Stimulated activated CD8-positive, alpha-beta memory T cell treated with anti-CD3 and anti-CD28 coated beads, Interleukin-4, amount 100 ng/mL, for 48 hours (primary cell): ENCODE measurements around the gene TBCD.

ENCODE experiments used
- DNase-seq: peaks from one replicate; pipeline ENCODE4 v3.0.0-alpha.2; 2020

The TBCD gene

DNA sequence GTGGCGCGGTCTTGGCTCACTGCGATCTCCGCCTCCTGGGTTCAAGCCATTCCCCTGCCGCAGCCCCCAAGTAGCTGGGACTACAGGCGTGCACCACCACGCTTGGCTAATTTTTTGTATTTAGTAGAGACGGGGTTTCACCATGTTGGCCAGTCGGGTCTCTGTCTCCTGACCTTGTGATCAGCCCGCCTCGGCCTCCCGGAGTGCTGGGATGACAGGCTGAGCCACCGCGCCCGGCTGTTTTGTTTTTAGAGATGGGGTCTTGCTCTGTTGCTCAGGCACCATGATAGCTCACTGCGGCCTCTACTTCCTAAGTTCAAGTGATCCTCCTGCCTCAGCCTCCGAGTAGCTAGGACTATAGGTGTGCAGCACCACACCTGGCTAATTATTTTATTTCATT is 60.7 kb downstream of the TBCD start:
- no peak for DNase-seq

DNA sequence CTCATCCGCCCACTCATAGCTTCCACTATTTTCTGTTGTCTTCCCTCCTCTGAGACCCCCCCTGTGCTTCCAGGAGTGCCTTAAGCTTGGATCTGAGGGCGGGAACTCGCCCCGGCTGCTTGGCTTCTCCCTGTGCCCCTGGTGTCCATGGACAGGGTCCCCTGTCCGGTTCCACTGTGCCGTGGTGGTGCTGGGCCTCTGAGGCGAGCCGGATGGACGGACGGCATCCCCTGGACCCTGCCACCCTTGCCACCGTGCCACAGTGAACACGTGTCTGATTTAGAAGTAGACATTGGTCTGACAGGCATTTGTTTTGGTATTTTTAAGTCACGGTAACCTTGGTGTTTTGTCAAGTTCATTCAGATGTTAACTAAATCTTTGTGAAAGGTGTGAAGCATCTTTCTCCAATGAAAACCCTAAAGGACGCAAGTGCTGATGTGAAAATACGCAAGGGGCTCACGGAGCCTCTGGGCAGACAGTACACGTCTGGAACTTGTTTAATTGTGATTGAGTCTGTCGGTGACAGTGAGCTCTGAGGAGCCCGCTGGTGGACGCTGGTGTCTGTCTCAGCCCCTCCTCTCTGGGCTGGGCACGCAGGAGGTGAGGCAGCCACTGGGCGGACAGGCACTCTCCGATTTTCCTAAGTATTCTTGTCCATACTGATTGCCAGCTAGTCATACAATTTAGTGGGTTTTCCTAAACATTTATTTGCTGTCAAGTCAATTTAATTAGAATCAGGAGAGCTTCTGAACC is 61.6 kb downstream of the TBCD start:
- no peak for DNase-seq

DNA sequence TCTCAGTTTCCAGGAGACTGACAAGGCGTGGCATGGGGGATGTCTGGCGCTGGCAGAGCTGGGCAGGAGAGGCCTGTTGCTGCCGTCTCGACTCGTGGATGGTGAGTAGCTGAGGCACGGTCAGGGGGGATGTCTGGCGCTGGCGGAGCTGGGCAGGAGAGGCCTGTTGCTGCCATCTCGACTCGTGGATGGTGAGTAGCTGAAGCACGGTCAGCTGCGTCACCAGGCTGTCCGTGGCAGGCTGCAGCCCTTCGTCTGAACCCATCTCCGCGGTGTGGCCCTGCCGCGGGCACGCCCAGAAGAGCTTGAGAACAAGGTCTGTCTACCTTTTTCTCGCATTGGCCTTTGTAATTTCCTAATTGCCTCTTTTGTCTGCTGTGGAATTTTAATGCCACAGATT is 63.0 kb downstream of the TBCD start:
- no peak for DNase-seq

DNA sequence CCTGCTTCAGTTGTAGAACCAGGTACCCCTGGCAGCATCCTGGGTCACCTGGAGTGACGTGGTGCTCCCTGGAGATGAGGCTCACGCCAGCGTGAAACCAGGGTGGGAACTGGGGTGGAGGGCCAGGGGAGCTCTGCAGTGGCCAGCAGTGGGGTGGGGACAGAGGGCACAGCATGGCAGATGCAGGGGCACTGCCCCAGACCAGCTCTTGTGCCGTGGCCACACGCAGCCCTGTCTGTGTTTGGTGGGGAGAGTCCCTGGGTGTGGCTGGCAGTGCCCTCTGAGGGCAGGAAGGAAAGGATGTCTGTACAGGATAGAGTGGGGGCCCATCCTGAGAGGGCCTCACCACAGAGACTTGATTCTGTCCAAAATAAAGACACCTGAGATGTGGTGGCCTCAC is 63.5 kb downstream of the TBCD start:
- DNase-seq, result no peak

DNA sequence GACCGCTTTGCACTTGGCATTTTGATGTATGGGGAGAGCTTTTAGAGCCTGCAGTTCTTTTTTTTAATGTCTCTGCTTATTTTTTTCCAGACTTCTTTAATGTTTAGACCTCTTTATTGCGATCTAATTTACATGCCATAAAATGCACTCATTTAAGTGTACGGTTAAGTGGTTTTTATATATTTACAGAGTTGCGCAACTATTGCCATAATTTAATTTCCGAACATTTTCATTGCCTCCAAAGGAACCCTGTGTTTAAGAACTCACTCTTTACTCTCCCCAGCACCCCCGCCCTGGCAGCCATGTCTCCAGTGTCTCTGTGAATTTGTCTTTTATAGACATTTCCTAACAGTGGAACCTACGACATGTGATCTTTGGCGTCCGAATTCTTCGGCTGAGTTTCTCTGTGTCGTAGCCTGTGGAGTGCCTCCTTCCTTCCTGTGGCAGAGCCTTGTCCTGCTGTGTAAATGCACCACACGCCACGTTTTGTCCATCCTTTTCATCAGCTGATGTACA is 64.0 kb downstream of the TBCD start:
- no peak for DNase-seq

DNA sequence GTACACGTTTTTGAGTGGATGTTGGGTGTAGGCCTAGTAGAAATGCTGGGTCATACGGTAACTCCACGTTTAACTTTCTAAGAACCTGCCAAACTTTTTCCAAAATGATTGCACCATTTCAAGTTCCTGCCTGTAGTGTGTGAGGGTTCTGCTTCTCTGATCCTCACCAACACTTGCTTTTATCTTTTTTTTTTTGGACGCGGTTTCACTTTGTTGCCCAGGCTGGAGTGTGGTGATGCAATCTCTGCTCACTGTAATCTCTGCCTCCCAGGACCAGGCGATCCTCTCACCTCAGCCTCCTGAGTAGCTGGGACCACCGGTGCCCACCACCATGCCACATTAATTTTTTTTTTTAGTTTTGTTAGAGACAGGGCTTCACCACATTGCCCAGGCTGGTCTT is 64.5 kb downstream of the TBCD start:
- no peak for DNase-seq

DNA sequence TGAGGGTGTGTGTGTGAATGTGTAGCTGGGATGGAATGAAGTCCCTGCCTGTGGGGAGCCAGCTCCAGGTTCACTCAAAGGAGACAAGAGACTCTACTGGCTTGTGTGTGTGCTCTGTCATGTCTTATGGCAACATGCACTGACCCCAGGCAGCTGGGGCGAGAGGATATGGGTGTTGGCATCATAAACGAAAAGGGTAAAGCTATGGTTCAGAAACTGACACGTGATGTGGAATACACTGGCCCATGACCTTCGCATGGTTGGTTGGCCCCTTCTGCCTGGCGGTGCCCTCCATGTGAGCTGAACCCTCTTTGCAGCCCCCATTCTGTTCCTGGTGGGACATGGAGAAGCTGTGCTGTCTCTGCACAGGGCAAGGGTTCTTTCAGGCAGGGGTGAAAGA is 66.1 kb downstream of the TBCD start:
- DNase-seq, result no peak

DNA sequence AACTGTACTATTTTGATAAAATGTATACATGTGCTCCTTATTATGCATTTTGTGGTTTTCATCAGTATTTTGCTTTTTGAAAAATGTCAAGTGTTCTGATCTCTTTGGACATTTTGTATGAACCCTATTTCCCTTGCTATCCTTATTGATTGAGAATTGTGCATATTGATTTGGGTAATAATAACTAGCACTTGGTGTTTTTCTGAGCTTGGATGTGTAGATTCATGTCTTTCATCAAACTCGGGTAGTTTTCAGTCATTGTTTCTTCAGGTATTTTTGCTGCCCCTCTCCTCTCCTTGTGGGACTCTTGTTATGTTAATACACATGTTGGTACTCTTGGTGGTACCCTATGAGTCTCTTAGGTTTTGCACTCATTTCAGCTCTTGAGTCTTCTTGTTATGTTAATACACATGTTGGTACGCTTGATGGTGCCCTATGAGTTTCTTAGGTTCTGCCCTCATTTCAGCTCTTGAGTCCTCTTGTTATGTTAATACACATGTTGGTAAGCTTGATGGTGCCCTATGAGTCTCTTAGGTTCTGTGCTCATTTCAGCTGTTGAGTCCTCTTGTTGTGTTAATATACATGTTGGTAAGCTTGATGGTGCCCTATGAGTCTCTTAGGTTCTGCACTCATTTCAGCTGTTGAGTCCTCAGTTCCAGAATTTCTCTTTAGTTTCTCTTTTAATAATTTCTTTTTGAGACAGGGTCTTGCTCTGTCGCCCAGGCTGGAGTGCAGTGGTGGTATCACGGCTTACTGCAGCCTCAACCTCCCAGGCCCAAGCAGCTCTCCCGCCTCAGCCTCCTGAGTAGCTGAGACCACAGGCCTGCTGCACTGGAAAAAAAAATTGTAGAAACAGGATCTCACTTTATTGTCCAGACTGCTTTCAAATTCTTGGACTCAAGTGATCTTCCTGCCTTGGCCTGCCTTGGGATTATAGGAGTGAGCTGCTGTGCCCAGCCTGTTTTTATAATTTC is 68.7 kb downstream of the TBCD start:
- no peak for DNase-seq

DNA sequence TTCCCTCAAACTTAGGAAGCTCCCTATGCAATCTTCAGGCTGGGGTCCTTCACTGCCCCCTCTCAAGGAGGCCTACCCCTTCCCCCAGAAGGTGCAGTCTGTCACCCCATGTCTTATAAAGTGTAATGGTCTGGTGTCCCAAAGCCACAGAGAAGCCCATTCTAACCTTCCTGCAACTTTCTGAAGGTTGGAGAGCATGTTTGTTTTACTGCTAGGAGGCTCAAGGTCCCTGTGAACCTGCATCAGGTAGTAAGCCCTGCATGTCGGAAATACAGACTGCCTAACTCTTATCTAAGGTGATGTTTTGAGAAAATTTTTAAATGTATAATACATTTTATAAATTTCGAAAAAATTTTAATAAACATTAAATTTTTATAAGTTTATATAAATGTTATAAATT is 69.7 kb downstream of the TBCD start:
- DNase-seq, result no peak

DNA sequence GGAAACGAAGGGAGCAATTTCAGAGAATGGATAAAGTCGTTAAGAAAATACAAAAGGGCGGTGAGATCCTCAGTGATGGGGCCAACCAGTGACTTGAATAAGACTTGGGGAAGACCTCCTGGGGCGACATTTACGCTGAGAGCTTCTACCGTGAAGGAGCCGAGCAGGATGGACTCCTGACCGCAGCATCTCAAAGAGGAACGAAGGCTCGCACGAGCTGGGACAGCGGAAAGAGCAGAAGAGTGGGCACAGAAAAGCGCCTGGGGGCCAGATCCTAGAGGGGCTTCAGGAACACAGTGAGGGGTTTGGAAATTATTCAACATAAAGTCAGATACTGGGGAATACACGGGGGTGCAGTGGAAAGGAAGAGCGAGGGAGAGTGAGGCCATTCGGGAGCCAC is 70.4 kb downstream of the TBCD start:
- no peak for DNase-seq

DNA sequence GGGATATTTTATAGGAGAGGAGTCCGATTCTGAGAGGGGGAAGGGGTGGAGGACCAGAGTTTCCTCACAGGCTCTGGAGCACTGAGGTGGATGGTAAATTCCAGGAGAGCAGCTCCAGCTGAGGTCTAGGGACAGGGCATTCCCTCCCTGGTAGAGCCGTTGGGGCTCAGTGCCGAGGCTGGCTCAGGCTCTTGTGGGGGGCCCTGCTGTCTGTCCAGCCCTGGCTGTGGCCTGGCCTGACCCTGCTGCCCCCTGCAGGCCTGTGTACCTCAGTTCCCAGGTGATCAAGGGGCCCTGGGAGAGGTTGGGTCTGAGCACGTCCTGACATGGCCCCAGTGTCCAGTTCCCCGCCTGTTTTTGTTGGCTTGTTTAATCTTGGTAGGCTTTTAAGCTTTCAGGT is 71.1 kb downstream of the TBCD start:
- DNase-seq, result no peak

DNA sequence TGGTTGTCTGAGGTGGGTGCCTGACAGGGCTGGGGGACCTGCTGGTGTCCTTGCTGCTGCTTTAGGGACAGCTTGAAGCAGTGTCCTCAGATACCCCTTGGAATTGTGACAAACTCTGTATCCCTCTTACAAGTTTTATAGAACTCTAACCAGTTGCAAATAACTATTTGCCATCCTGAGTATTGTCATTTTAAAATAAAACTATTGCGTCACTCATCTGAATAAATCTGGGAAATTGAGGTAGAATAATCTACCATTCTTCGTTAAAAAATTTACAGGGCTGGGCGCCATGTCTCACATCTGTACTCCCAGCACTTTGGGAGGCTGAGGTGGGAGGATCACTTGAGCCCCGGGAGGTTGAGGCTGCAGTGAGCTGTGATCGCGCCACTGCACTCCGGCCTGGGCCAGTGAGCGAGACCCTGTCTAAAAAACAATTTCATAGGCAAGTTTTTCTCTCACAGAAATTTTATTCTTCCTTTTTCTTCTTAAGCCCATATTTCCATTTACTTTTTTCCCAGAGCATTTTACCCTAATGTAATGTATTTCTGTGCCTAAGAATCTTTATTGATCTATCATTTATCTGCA is 73.8 kb downstream of the TBCD start:
- DNase-seq, result no peak

DNA sequence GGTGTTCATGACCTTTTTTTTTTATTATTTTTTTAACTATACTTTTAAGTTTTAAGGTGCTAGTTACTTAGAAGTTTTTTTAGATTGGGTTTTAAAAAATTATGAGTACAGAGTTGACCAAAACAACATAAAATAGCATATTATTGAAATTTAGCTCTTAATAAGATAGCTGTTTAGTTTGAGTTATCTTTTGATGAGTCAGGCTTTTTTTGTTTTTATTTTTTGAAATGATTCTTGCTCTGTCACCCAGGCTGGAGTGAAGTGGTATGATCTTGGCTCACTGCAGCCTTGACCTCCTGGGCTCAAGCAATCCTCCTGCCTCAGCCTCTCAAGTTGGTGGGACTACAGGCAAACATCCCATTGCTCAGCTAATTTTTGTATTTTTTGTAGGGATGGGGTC is 74.3 kb downstream of the TBCD start:
- no peak for DNase-seq

DNA sequence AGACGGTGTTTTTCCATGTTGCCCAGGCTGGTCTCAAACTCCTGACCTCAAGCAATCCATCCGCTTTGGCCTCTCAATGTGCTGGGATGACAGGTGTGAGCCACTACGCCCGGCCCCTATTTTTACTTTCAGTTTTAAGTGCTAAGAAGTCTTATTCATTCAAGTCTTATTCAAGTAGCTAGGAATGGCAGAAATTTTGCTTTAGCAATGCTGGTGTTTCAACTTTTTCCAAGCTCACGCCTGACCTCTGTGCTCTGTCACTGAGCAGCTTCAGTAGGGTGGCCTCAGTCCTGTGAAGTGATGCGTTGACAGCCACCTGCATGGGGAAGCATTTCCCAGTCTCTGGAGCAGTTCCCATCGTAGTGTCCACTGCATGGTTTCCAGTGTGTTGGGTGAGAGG is 75.1 kb downstream of the TBCD start:
- DNase-seq, result no peak

DNA sequence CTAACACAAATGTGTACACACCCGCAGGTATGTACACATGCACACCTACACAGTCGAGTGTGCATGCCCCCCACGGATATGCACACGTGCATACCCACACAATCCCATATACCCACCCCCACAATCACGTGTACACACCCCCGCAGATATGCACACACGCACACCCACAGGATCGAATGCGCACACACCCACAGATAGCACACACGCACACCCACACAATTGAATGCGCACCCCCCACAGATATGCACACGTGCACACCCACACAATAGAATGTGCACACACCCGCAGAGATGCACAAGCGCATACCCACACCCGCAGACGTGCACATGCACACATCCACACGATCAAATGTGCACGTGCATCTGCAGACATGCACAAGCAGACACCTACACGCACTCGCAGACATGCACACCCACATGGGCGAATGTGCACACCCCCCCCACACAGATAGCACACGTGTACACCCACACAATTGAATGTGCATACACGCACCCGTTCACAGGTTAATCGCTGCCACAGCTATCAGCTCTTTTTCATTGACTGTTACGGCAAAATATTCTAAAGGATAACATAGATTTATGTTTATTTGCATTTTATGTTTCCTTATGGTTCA is 77.1 kb downstream of the TBCD start:
- no peak for DNase-seq

DNA sequence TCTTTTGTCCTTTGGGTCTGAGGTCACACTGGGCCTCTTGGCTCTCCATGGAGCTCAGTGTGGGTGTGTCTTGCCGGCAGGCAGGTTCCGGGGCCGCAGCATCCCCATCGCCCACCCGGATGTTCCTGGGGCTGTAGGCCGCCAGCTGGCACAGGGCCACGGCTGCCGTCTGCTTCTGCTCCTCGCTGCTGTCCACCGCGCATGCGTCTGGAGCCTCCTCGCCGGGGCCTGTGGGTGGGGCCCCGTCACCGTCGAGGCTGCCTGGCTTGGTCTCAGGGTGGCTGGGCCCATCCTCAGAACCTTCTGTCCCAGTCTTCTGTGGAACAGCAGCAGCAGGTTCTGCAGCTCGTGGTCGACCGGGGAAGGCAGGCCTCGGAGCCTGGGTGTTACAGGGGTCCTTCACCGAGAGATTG is 78.4 kb downstream of the TBCD start:
- no peak for DNase-seq

DNA sequence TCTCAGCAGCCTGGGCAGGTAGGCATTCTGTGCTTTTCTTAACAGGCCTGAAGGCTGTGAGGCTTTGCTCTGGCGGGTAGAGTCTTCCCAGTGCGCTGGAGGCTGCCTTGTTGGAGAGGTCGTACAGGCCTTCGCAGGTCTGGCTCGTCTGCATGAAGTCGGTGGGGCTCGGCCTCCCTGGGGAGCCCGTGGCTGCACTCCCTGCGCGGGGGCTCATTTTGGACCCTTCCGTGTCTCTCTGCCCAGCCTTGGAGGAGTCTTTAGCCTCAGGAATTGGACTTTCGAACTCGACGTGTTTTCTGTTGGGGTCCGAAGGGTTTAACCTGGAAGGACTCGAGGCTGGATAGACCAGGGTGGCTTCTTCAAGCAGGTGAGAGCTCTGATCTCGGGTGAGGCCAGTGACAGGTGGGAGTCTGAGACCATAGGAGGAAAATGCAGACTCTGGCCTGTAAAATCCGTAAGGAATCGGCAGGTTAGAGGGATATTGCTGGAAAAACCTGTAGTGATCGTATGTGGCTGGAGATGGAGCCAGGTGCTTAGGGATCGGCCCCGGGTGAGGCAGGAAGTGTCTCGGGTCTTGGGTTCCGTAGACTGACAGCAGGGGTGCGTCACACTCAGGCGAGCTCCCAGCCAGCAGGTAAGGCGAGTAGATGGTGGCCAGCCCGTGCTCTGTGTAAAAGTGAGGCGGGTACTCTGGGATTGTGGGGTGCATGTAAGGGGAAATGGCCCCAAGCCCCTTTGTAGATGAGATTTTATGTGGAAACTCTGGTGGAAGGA is 79.4 kb downstream of the TBCD start:
- no peak for DNase-seq

DNA sequence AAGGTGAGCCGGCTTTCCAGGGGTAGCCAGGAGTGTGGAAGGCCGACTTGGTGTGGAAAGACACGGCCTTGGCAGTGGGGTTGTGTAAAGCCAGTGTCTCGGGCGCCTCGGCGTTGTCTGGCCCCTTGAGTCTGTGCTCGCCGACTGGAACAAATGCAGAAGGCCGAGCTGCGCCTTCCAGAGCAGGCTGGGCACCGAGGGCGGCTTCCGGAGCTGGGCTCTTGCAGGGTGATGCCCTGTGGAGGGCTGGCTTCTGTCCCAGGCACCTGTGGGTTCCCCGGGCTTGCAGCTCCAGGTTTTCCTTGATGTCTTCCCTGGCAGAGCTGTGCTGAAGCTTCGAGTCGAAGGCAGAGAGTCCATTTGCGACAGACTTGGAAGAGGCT is 79.9 kb downstream of the TBCD start:
- no peak for DNase-seq

DNA sequence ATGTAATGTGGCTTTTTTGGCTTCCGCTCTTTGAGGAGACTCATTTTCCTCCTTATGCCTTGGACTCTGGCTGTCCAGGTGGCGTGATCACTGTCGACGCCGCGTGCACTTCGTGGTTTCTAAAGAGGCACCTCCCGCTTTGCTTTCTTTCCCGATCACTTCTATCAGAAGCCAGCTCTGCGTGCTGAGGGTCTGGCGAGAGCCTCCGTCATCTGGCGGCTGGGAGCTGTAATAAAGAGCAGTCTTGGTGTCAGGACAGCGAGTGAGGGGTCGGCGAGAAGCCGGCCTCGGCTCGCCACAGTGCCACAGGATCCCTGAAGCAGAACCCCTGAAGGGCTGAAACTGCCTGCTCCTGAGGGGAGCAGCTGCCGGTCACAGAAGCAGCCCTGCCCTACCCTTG is 80.5 kb downstream of the TBCD start:
- DNase-seq, result no peak

DNA sequence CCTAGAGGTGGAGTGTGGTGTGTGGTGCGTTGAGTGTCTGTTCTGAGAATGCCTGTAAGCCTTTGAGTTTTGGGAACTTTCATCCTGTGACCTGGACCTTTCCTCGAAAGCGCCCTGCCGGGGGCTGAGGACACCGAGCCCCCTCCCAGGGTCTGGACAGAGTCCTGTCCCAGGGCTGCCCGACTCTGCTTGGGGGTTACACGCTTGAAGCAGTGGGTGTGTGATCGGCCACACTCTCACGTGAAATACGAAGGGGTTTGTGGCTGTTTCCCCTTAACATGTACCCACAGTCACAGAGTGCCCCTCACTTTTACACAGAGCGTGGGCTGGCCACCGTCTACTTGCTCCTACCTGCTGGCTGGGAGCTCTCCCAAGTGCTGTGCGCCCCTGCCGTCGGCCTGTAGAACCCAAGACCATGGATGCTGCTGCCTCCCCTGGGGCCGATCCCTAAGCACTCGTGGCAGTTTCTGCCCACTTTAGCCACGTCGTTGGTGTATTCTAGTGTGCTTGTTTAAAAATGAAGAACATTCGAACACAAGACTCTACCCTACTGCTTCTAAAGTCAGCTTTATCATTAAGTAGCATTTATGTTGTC is 81.1 kb downstream of the TBCD start:
- DNase-seq, result no peak

DNA sequence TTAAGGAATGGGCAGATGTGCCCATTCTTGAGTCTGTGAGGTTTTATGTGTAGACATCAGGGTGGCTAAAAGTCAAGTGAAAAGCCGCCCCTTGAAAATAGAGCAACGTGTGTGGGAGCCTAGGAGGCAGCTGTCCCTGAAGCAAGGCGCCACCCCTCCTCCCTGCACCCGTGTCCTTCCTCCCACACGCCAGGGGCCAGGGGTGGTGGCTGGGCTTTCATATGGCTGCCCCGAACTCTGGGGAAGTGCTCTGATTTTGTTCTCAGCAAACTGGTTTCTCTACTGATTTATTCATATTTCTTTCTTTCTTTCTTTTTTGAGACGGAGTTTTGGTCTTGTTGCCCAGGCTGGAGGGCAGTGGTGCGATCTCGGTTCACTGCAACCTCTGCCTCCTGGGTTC is 83.3 kb downstream of the TBCD start:
- DNase-seq, result no peak
